Hematopoietic multipotent progenitor cell treated with erythropoietin and hydrocortisone succinate and interleukin-3 and kit ligand, for 15 days (in vitro differentiated cells): Measurements from ENCODE around the gene UMAD1.

Source experiments
- DNase-seq: peaks from one replicate; pipeline ENCODE4 v3.0.0-alpha.2; 2015; ENCODE audit warnings: low spot score

The UMAD1 gene

DNA sequence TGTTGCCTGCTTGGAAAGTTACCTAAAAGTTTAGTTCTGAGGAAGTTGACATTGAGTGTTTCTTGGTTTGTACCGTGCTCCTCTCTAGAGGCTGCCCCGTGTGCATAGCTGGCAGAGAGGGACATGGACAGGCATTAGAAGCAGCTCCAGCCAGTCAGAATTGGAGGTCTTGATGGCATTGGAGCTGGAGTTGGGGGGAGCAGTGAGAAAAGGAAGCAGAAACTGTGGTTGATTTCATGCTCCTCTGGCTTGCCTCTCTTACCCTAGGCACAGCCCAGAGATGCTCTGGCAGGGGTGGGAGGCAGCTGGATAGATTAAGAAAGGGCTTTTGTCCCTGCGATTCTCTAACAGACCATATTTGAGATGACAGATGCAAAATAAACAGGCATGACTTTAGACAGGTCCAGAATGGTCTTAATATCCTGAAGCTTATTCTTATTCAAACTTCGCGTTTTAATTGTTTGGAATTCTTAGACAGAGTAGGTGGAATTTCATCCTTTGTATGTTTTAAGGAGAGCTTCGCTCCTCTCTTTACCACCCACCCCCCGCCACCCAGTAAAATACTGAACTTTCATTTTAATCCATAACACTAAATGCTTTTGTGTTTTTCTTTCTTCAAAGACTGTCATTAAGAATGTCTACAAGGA, 254.6 kb downstream of the UMAD1 start:
- DNase-seq, result no peak

DNA sequence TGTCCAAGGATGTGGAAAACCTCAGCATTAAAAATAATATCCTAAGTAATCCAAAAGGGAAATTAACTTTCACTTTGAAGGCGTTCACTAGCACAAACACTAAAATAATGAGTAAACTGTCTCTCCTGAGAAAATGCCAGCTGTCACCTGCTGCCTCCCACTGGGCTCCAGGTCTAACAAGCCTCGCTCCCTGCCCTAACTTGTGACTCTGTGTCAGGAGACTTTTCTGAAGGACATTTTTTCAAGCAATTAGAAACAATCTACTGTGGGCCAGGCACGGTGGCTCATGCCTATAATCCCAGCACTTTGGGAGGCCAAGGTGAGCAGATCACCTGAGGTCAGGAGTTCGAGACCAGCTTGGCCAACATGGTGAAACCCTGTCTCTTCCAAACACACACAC, 255.2 kb downstream of the UMAD1 start:
- DNase-seq, result no peak

DNA sequence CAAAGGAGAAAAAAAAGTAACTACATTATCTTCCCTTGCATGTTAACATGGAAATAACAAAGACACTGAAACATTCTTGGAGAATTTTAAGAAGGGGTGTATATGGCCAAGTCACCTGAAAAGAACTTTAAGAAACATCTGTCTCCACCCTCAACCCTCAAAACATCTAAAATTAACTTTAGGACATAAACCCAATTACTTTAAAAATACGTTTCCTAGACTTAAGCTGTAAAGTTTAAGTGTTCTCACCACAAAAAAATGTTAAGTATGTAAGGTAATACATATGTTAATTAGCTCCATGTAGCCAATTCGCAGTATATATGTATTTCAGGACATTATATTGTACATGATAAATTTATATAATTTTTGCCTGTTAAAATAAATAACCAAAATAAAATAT, 257.0 kb downstream of the UMAD1 start:
- no peak for DNase-seq

DNA sequence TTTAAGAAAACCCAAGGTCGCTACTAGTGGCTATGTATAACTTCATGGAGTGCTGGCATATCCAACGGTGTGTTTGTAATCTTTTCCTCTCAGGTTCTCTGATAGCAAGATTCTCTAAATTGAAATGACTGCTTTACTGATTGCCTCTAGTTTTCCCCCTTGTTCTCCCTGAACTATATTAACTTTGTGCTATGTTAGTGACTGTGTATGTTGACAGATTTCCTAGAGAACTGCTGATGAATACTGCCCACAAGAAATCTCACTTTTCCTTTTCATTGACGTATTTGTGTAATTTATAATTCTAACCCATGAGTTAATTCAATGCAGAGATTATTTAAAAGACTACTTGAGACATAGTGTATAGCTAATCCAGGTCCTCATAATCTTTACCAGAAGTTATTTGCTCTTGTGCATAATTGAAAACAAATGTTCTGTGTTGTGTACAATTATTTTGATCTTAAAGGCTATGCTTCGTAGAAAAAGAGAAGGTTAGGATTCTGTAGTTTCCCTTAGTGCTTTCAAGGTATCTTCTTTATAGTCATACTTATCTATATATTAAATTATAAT, 257.5 kb downstream of the UMAD1 start:
- no peak for DNase-seq

DNA sequence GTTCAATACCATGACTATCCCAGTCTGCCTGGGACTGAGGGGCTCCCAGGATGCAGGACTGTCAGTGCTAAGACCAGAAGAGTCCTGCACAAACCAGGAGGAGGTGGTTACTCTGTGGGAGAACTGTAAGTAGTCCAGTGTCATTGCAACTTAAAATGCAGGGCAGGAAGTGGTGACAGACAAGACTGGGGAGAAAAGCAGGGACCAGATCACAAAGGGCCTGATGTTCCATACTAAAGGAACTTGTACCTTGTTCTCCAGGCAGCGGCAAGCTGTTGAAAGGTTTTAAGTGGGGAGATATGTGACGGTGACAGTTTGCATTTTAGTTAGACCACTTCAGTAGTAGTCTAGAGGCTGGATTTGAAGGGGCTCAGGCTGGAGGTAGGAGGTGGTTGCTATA, 262.3 kb downstream of the UMAD1 start:
- no peak for DNase-seq

DNA sequence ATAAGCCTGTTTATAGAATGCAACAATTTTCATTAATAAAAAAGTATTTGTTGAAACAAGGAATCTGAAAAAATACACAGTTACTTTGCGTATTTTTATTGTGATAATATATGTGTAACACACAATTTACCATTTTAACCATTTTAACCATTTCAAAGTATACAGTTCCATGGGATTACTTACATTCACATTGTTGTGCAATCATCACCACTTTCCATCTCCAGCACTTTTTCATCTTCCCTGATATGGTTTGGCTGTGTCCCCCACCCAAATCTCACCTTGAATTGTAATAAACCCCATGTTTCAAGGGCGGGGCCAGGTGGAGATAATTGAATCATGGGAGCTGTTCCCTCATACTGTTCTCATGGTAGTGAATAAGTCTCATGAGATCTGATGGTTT, 266.8 kb downstream of the UMAD1 start:
- no peak for DNase-seq

DNA sequence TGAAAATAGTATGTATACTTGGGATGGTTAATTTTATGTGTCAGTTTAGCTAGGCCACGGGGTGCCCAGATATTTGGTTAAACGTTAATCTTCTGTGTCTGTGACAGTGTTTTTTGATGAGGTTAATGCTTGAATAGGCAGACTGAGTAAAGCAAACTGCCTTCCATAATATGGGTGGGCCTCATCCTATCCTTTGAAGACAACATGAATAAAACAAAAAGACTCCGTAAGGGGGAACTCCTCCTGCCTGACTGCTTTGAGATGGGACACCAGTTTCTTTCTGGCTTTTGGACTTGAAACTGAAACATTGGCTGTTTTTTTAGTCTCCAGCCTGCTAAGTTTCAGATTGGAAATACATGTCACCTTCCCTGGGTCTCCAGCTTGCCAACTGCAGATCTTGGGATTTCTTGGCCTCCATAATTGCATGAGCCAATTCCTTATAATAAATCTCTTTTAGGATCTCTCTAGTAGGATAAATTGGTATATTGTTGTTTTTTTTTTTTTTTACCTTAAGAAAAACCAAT, 268.1 kb downstream of the UMAD1 start:
- DNase-seq, result no peak

DNA sequence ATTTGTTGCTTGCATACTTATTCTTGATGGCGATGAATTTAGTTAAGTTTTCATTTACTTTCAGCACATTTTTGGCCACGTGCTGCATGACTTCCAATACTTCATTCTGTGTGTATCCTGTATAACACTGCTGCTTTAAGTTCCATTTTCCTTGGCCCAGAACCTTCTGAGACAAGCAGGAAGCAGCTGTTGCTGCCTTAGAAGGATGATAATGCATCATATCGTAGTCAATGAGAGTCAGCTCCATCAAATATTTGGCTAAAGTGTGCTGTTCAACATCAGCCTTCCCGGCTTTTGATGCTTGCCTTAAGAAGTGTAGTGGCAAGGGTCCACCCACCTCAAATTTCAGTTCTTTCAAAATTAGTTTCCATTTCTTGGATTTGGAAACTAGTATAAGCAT, 268.8 kb downstream of the UMAD1 start:
- no peak for DNase-seq

DNA sequence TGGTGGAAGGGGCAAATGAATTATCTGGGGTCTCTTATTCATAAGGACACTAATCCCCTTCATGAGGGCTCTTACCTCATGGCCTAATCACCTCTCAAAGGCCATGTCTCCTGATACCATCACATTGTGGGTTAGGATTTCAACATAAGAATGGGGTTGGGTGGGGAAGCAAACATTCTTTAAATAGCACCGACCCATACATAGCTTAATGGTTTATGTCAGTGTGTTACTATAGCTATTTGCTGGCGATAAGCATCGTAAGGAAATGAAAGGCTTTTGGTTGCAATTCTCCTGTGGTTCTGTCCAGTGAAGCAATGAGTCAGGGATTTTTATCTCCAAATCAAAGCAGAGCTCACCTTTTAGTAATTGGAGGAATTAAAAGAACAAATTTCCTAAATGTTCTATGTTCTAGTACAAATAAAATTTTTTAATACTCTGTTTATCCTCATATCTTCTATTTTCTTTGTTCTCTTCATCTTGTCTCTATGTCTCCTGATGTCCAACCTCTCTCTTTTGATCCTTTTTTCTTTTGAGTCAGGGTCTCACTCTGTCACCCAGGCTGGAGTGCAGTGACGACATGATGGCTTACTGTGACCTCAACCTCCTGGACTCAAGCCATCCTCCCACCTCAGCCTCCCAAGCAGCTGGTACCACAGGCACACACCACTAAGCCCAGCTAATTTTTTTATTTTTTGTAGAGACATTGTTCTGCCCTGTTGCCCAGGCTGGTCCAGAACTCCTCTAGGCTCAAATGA, 271.0 kb downstream of the UMAD1 start:
- DNase-seq, result no peak

DNA sequence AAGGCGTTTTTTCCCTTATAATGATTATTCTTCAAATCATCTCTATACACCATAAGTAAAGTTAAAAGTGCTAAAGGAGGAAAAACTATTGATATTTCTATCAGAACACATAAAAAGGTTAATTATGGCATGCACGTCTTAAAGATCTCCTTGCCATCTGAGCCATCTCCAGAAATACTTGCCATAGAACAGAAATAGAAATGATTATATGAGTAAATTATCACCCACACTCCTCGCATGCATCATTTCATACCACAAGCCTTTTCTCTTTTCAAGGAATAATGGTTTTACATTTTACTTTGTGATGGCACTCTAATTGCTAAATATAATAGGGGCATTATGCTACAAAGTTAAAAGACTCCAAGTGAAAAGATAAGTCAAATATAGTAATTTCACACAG, 272.4 kb downstream of the UMAD1 start:
- DNase-seq, result no peak

DNA sequence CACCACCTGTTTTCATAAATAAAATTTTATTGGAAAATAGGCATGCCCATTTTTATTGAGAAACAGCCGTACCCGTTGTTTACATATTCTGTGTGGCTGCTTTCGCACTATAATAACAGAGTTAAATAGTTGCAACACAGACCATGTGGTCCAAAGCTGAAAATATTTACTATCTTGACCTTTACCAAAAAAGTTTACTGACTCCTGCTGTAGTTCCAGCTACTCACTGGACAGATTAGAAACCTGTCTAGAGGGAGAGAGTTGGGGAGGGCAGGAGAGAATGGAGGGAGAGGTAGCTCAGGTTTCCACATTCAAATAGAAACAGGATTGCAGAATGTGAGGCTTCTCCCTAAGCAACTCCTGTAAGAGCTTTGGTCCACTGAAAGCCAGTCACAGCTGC, 273.0 kb downstream of the UMAD1 start:
- DNase-seq, result no peak

DNA sequence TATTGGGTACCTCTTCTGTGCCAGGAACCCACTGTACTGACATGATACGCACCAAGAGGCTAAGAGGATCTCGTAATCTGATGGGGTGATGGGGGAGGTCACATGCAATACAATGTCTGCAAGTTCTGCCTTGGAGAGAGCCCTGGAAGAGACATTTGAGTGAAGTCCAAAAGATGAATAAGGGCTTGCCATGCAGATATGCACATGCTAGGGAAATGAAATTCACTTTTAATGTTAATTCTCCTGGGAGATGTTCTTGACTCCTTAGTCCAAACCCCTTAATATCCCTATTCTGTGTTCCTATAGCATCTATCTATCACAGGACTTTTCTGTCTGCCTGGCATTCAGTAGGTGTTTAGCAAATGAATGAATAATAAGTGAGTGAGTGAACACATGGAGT, 274.0 kb downstream of the UMAD1 start:
- DNase-seq, result no peak

DNA sequence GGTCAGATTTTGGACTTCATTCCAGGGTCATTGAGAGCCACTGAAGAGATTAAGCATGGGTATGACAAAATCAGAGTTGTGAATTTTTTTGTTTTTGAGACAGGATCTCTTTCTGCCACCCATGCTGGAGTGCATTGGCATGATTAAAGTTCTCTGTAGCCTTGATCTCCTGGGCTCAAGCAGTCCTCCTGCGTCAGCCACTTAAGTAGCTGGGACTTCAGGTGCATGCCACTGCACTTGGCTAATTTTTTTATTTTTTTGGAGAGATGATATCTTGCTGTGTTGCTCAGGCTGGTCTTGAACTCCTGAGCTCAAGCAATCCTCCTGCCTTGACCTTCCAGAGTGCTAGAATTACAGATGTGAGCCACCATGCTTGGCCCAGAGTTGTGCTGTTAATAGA, 275.5 kb downstream of the UMAD1 start:
- DNase-seq, result no peak

DNA sequence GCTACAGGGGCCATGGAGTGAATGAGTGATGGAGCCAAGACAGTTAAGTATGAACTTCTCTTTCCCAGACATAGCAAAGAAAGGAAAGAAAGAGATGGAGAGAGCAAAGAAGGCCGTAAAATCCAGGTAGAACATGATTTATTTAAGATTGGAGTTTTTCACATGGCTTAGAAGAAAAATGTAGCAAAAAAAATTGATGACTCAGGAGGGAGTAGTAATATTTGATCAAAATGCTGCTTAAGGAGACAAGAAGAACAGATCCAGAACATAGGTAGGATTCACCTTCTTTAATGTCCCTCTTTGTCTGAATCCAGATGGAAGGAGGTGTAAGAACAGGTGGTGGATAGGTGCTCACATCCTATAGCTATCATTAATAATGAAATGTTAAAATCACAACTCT, 277.0 kb downstream of the UMAD1 start:
- no peak for DNase-seq

DNA sequence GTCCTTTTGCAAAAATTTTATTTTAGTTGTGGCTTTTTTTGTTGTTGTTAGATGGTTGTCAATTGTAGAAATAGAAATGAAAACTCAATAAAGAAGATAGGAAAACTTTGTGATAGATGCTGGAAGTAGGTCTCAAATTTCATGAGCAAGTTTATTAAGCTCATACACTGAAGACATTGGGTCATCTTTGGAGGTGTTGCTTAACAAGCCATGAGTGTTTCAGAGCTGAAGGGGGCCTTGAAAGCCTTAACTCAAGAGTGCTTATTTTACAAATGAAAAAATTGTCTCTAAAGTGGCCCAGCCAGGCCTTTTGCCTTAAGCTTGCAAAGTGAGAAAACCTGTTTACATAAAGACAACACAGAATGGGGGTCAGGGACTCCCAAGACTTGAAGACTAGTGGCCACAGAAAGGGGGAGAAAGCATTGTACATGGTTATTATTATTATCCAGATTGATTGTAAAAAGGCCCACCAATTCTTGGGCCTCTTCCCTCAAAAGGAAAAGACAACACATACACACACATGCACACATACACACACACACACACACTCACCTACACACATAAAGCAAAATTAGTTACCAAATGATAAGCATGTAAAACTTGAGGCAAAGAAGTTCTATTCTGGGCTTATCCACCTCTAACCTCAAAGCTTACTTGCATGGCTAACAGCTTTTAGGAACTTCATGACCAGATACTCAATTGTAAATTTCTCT, 278.3 kb downstream of the UMAD1 start:
- no peak for DNase-seq

DNA sequence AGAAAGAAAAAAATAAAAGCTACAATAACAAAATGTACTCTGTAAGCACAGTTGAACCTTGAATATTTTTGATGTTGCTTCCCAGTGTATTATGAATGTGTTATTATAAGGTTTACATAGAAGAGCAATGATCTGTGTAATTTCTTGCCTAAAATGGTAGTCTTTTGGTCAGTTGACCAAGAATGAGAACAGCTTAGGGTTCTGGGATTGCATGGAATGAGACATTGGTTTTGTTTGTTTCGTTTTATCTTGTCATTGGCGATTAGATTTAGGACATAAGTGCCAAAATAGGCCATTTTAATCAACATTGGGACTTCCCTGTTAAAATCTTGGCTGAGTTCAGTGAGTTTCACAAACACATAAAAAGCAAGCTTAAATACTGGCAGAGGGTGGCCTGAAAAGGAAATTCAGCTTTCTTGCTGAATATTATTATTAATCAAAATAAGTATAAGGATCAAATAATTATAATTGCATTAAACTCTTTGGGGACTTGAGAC, 278.9 kb downstream of the UMAD1 start:
- DNase-seq, result no peak

DNA sequence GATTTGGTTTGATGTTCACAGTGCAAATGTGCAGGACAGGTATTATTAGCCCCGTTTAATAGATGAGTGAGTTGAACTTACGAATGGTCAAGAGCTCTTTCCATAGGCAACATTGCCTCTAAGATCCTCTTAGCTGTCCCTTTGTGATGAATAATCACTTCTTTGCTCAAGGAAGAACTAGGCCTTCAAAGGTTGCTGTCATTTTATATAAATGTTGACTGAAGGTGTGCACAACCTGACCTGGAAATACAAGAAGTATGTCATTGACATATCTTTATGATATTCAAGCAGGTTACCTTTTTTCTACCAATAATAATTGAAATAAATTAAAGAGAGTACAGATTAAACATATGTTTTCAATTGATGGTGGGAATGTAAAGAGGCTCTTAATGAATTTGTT, 279.5 kb downstream of the UMAD1 start:
- DNase-seq, result no peak

DNA sequence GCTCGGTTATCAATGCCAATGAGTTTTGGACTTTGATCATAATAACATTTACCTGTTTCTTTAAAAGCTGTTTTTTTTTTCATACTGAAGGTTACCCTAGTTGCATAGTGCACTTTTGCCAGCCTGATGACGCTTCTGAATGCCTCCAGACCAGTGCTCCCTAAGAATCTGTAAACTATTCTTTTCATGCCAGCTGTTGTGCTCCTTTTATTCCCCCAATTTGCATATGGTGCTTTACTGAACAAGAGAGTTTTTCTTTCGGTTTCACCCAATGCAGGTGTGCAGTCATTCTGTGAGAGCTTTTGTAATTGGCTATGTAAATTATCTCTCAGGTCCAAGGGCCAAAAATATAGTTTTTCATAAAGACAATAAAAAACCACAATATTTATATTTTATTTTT, 279.9 kb downstream of the UMAD1 start:
- DNase-seq, result no peak

DNA sequence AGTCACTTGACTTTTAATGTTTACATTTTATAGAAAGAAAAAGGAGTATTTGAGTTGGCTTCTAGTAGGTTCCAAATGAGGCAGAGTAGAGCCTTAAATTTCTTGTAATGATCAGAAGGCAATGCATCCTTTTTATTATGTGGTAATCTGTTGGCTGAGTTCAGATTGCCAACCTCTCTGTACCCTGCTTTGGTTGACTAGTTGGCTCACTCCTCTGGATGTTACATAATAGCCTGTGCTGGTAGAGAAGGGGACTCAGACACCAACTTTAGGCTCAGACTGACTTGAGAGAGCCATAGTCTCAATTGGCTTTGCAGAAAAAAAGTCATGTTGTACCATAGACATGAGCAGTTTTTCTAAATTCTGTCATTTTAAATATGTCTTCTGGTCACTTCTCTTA, 281.3 kb downstream of the UMAD1 start:
- DNase-seq, result no peak

DNA sequence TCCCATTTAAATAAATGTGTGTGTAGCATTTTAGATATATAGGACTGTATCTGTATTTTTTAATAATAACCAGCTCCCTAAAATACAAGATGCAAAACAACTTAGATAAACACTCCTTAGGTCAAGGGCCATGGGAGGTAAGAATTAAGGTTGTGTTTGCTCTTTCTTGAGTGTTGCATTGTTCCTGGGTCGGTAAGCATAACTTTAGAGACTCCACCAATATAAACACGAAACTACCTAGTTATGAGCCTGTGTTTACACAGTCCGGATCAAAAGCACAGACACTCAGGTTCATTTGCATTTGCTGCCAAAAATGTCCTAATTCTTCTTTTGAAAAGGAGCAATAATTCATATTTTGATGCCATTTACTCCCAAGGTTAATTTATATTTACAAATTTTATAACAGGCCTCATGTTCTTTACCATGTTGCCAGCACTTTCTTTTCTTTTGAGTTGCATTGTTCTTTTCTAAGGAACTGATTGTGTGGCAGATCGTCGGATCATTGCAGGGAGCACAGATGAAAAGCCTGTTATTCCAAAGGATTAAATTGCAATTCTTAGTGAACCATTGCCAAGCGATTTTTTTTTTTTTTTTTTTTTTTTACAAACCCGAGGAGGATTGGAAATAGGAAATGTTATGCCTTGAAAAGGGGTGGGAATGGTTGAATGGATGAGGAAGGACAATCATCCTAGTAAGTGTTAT, 282.3 kb downstream of the UMAD1 start:
- DNase-seq, result no peak

DNA sequence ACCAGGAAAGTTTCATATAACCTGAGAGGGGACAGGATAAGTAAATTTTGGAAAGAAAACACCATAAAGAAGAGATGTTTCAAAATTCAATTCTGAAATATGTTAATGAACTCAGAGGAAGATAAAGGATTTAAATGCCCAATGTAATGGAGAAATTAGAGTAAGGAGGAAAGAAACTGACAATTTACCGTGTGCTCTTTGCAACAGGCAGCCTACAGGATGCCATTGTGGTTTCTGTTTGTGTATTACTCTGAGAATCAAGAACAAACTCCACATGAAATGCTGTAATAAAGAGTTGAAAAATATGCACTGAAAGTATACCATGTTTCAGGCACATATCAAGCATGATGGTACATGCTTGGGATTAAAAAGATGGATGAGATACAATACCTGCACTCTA, 283.3 kb downstream of the UMAD1 start:
- DNase-seq, result no peak

DNA sequence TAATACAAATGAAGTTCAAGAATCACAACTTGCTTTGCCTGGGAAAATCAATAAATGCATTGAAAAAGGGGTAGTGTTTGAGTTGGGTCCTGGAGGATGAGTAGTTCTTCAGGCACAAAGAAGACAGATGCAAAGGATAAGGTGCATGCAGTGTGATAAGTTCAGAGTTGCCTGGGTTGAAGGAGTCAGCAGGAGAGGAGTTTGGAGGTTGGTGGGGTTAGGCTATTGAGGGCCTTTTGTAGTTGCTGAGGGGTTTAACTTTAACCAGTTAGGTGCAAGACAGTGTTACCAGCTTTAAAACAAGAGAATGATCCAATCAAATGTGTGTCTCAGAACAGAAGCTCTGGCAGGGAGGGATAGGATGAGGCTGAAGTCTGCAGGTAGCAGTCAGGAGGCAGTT, 283.8 kb downstream of the UMAD1 start:
- no peak for DNase-seq
